Smooth muscle cell (in vitro differentiated cells): Measurements from ENCODE around the gene ATP13A3. TPM values are rescaled to one million over a fixed set of nuclear protein-coding genes. Genes with fewer than 3 reads are reported as not detected.
A peak's percentile ranks its signal among the peaks of the same experiment; 100 is the strongest.

ENCODE experiments used
- DNase-seq: peaks from one replicate; lab custom pipeline; 2025; ENCODE audit not compliant: unreplicated experiment; lab: John Stamatoyannopoulos, UW
- H2AFZ ChIP-seq: fragments of 200-600 bp; sonication (generic); 2 replicates; pipeline ENCODE4 v1.6.0; 2016; ENCODE audit warnings: antibody characterized with exemption, low read depth, mild to moderate bottlenecking
- H3F3A ChIP-seq: fragments of 200-600 bp; sonication (generic); 2 replicates; pipeline ENCODE4 v1.6.0; 2017; ENCODE audit warnings: antibody characterized with exemption, low read depth
- H3K27ac ChIP-seq: fragments of 200-600 bp; sonication (generic); 2 replicates; pipeline ENCODE4 v1.5.1; 2016; ENCODE audit warnings: low read depth, mild to moderate bottlenecking
- H3K27me3 ChIP-seq: fragments of 200-600 bp; sonication (generic); 2 replicates; pipeline ENCODE4 v1.6.1; 2016; ENCODE audit warnings: low read depth, mild to moderate bottlenecking
- H3K36me3 ChIP-seq: fragments of 200-600 bp; sonication (generic); 2 replicates; pipeline ENCODE4 v1.5.1; 2016; ENCODE audit warnings: low read depth
- H3K4me1 ChIP-seq: fragments of 200-600 bp; sonication (generic); 2 replicates; pipeline ENCODE4 v1.5.1; 2016; ENCODE audit warnings: low read depth
- H3K4me2 ChIP-seq: fragments of 200-600 bp; sonication (generic); 2 replicates; pipeline ENCODE4 v1.6.0; 2016; ENCODE audit warnings: mild to moderate bottlenecking
- H3K4me3 ChIP-seq: fragments of 200-600 bp; sonication (generic); 2 replicates; pipeline ENCODE4 v1.5.1; 2016; ENCODE audit warnings: mild to moderate bottlenecking
- H3K79me2 ChIP-seq: fragments of 200-600 bp; sonication (generic); 2 replicates; pipeline ENCODE4 v1.6.0; 2016; ENCODE audit warnings: low read depth, mild to moderate bottlenecking
- H3K9ac ChIP-seq: fragments of 200-600 bp; sonication (generic); 2 replicates; pipeline ENCODE4 v1.6.0; 2016; ENCODE audit warnings: low read depth
- H3K9me3 ChIP-seq: fragments of 200-600 bp; sonication (generic); replicated peaks from 2 replicates; pipeline ENCODE4 v1.5.1; 2016; ENCODE audit warnings: low read depth
- H4K20me1 ChIP-seq: fragments of 200-600 bp; sonication (generic); 2 replicates; pipeline ENCODE4 v1.6.0; 2016; ENCODE audit warnings: low read depth
- CTCF ChIP-seq: fragments of 200-600 bp; sonication (generic); IDR thresholded peaks from 2 replicates; pipeline ENCODE4 v1.5.1; 2017; ENCODE audit warnings: borderline replicate concordance, mild to moderate bottlenecking, antibody characterized with exemption; ENCODE audit not compliant: insufficient read depth, poor library complexity, severe bottlenecking
- WGBS: methylation state at CpG from one replicate; pipeline ENCODE4 v1.1.7; 2016; ENCODE audit warnings: low lambda C conversion rate; 5-methylcytosine and 5-hydroxymethylcytosine counted together
- polyA plus RNA-seq: library from polyadenylated mRNA; unstranded; fragments of >200 nt; fragmentation: Nextera tagmentation; extraction: Ambion mirVana; gene quantifications from 2 replicates; pipeline ENCODE4 v1.2.1, GENCODE V29; 2016
- total RNA-seq: library from RNA; depleted of rRNA; stranded (reverse); fragments of >200 nt; gene quantifications from 2 replicates; pipeline ENCODE4 v1.2.3, GENCODE V29; 2014

ATP13A3 gene
- total and polyA plus RNA-seq, 2 experiments from 2014 or later = 13.5 to 65.3 TPM

GRCh38 chr3:194373028-194373427 lies 113.8 kb downstream of the ATP13A3 start:
- Histone ChIP-seq H3K36me3 (no peaks in the 10 kb centered on the region), H3K4me1 (peaks cover 26% of the 10 kb centered on the region)

GRCh38 chr3:194370753-194371152 lies 116.0 kb downstream of the ATP13A3 start:
- no peak for DNase-seq
- no peak overlapping the region for H3K27ac ChIP-seq
- H3K4me1 ChIP-seq = peaks cover 22% of the 10 kb centered on the region
- no peaks in the 10 kb centered on the region for H3F3A ChIP-seq
- H3K9ac ChIP-seq = no peak overlapping the region
- H3K4me3 ChIP-seq = no peak overlapping the region
- H4K20me1 ChIP-seq = no peaks in the 10 kb centered on the region
- no peaks in the 10 kb centered on the region for H3K79me2 ChIP-seq
- 82% methylated on average over 10 of the region's 10 CpGs for WGBS
- no peak overlapping the region for H2AFZ ChIP-seq
- no peaks in the 10 kb centered on the region for H3K36me3 ChIP-seq
- no peaks in the 10 kb centered on the region for H3K9me3 ChIP-seq
- no peak for TF ChIP-seq CTCF
- no peak overlapping the region for H3K4me2 ChIP-seq
- H3K27me3 ChIP-seq = no peaks in the 10 kb centered on the region

More at GRCh38 chr3:194373028-194373427, 113.8 kb downstream of the ATP13A3 start:
- no peak for DNase-seq
- Histone ChIP-seq H3F3A (no peaks in the 10 kb centered on the region), H3K27me3 (no peaks in the 10 kb centered on the region), H3K4me3 (no peak overlapping the region), H2AFZ (no peak overlapping the region), H4K20me1 (no peaks in the 10 kb centered on the region), H3K9me3 (no peaks in the 10 kb centered on the region), H3K9ac (no peak overlapping the region), H3K4me2 (no peak overlapping the region), H3K79me2 (no peaks in the 10 kb centered on the region), H3K27ac (no peak overlapping the region)
- TF ChIP-seq CTCF = no peak
- 95% methylated on average over 14 of the region's 14 CpGs for WGBS

- peak; percentile 26 for DNase-seq
- H3K27me3 ChIP-seq = no peaks in the 10 kb centered on the region
- no peaks in the 10 kb centered on the region for H3K9me3 ChIP-seq
- H3K4me3 ChIP-seq = no peak within 1 kb of the TSS
- no peaks in the 10 kb centered on the region for H4K20me1 ChIP-seq
- peak within 1 kb of the TSS; percentile 63 for H3K27ac ChIP-seq
- H3K79me2 ChIP-seq = no peaks in the 10 kb centered on the region
- H3F3A ChIP-seq = peaks cover under 1% of the 10 kb centered on the region
- H3K4me2 ChIP-seq = peak within 1 kb of the TSS; percentile 74
- WGBS = 18% methylated on average over 21 of the region's 21 CpGs
- no peak within 1 kb of the TSS for H3K9ac ChIP-seq
- TF ChIP-seq CTCF = no peak
- no peaks in the 10 kb centered on the region for H3K36me3 ChIP-seq
- no peak within 1 kb of the TSS for H2AFZ ChIP-seq
- H3K4me1 ChIP-seq = peaks cover 20% of the 10 kb centered on the region
These were observed 117.1 kb downstream of the ATP13A3 start, which contains the start of gene LRRC15 for GRCh38 chr3:194369522-194370279. Gene LRRC15 (minus strand): TSS chr3:194369743. CDS start chr3:194361043, 8,700 bp downstream.
